GM12872 (cell line): Measurements from ENCODE around the gene CAPRIN1.

Experiments
- CTCF ChIP-seq: IDR thresholded peaks from 3 replicates; pipeline ENCODE4 v1.5.1; 2011; ENCODE audit warnings: low read depth, mild to moderate bottlenecking, low read length, moderate library complexity; ENCODE audit not compliant: insufficient read depth

The CAPRIN1 gene

GRCh38 chr11:34051349-34052035 is at the start of gene CAPRIN1:
CAPRIN1 (plus strand) TSS chr11:34051731; CDS start chr11:34052421, 690 bp downstream.
- TF ChIP-seq CTCF: no peak

GRCh38 chr11:34002420-34002819 is 49.1 kb upstream of the CAPRIN1 start:
- no peak for TF ChIP-seq CTCF

- TF ChIP-seq CTCF: no peak
Measured at GRCh38 chr11:34004236-34004635, 47.3 kb upstream of the CAPRIN1 start.

GRCh38 chr11:34006876-34007275 is 44.7 kb upstream of the CAPRIN1 start:
- TF ChIP-seq CTCF: no peak

GRCh38 chr11:34012734-34013133 is 38.8 kb upstream of the CAPRIN1 start:
- TF ChIP-seq CTCF: no peak

- TF ChIP-seq CTCF: no peak
Measured at GRCh38 chr11:34013898-34014571, 37.5 kb upstream of the CAPRIN1 start.

- TF ChIP-seq CTCF: no peak
Measured at GRCh38 chr11:34021977-34022735, 29.4 kb upstream of the CAPRIN1 start.
